Mesothelial cell of epicardium (in vitro differentiated cells): ENCODE data around the gene CAMTA1. TPM values are rescaled to one million over a fixed set of nuclear protein-coding genes. Genes with fewer than 3 reads are reported as not detected.

Experiments
- DNase-seq, 2 experiments: peaks; one replicate each; pipeline ENCODE4 v3.0.0; 2021; ENCODE audit warnings: low spot score in 2 of 2; ENCODE audit not compliant: unreplicated experiment in 2 of 2
- H3K27ac Mint-ChIP-seq: 2 replicates; pipeline ENCODE4 v1.8.0; 2021; ENCODE audit warnings: mixed read lengths
- H3K27me3 Mint-ChIP-seq: 2 replicates; pipeline ENCODE4 v1.8.0; 2021; ENCODE audit warnings: low read depth, mixed read lengths
- H3K36me3 Mint-ChIP-seq: 2 replicates; pipeline ENCODE4 v1.8.0; 2021; ENCODE audit warnings: mixed read lengths
- H3K4me1 Mint-ChIP-seq: 2 replicates; pipeline ENCODE4 v1.8.0; 2021; ENCODE audit warnings: mixed read lengths
- H3K4me3 Mint-ChIP-seq: 2 replicates; pipeline ENCODE4 v1.8.0; 2021; ENCODE audit warnings: mild to moderate bottlenecking, moderate library complexity, mixed read lengths
- H3K9me3 Mint-ChIP-seq: 2 replicates; pipeline ENCODE4 v1.8.0; 2021; ENCODE audit warnings: mixed read lengths
- total RNA-seq: library from RNA; stranded (reverse); gene quantifications from 3 replicates; pipeline ENCODE4 v1.2.1, GENCODE V29; 2021
- TF ChIP-seq, protein P1 (sequence below): fragments of 200-600 bp; sonication (generic); IDR thresholded peaks from one replicate; pipeline ENCODE4 v1.5.0; 2021; ENCODE audit warnings: antibody characterized with exemption; ENCODE audit not compliant: unreplicated experiment

CAMTA1 gene
- total RNA-seq, 1 donor from 2014 or later, result 70.4 TPM

DNA sequence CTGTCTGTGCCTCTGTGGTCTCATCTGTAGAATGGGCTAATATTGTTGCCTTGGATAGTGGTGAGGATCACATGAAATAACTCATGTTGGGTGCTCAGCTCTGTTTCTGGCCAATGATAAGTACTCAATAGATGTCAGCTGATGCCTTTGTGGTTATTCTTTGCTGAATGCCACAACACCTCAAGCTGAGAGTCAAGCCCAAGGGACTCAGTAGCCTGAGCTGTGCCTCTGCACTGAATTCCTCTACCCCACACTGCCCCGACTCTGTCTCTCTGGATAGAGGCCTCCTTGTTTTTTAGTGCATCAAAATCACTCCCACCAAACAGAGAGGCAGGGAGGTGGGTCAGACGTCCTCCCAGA, 789.8 kb downstream of the CAMTA1 start:
- DNase-seq, result no peak
- no peak overlapping the region for H3K4me3 Mint-ChIP-seq
- no peak overlapping the region for H3K27ac Mint-ChIP-seq
- TF ChIP-seq, protein P1, sequence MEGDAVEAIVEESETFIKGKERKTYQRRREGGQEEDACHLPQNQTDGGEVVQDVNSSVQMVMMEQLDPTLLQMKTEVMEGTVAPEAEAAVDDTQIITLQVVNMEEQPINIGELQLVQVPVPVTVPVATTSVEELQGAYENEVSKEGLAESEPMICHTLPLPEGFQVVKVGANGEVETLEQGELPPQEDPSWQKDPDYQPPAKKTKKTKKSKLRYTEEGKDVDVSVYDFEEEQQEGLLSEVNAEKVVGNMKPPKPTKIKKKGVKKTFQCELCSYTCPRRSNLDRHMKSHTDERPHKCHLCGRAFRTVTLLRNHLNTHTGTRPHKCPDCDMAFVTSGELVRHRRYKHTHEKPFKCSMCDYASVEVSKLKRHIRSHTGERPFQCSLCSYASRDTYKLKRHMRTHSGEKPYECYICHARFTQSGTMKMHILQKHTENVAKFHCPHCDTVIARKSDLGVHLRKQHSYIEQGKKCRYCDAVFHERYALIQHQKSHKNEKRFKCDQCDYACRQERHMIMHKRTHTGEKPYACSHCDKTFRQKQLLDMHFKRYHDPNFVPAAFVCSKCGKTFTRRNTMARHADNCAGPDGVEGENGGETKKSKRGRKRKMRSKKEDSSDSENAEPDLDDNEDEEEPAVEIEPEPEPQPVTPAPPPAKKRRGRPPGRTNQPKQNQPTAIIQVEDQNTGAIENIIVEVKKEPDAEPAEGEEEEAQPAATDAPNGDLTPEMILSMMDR, result no peak
- H3K9me3 Mint-ChIP-seq, result peaks cover 3% of the 10 kb centered on the region
- no peaks in the 10 kb centered on the region for H3K36me3 Mint-ChIP-seq
- H3K27me3 Mint-ChIP-seq, result peaks cover 9% of the 10 kb centered on the region
- H3K4me1 Mint-ChIP-seq, result peaks cover 2% of the 10 kb centered on the region

DNA sequence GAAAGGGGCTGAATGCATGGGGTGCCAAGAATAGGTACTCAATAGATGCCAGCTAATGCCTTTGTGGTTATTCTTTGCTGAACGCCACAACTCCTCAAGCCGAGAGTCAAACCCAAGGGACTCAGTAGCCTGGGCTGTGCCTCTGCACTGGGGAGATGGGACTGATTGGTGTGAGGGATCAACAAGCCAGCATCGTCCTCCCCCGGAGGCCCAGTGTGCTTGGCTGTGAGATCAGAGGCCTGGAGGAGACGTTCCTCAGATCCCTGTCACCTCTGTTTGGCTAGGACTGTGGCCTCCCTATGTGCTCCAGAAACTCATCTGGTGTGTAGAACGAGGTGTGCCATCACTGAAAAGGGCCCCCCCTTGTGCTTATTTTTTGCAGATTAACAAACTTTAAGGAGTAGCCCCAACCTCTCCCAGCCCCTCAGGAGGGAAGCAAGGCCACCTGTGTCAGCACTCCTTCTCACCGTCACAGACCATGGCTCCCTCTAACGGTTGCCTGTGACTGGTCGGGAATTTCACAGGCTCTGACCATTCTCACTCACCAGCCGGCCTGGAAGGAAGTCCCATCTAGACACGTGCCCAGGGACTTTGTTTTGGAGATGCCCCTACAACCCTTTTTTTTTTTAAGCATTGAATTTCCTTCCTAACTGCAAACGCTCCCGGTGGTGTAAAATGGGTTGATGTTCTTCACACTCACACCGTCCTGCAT, 791.8 kb downstream of the CAMTA1 start:
- Mint-ChIP-seq H3K4me1 (peaks cover 2% of the 10 kb centered on the region), H3K36me3 (no peaks in the 10 kb centered on the region), H3K27me3 (peaks cover 7% of the 10 kb centered on the region), H3K9me3 (peaks cover 3% of the 10 kb centered on the region), H3K27ac (no peak overlapping the region), H3K4me3 (no peak overlapping the region)
- TF ChIP-seq, protein P1, result no peak
- DNase-seq, result peak in 1 of 2 experiments; percentile 8

DNA sequence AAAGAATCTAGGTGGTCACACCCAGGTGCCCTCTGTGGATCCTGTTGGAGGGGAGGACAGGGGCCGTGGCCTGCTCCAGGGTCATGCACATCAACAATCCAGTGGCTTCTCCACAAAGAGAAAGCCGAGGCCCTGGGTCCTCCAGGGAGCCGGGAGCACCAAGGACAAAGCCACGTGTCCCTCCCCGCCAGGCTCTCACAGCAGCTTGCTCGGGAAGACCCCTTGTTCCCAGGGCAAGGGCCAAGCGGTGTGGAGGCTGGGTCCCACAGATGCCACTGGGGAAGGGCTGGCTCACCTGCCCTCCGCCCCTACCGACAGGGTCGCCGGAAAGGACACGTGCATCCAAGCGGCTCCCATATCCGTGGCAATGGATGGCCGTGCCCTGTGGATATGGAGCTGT, 793.0 kb downstream of the CAMTA1 start:
- Mint-ChIP-seq H3K36me3 (no peaks in the 10 kb centered on the region), H3K9me3 (peaks cover 3% of the 10 kb centered on the region), H3K27me3 (peaks cover 7% of the 10 kb centered on the region), H3K4me1 (no peaks in the 10 kb centered on the region), H3K4me3 (no peak overlapping the region), H3K27ac (no peak overlapping the region)
- TF ChIP-seq, protein P1, result no peak
- peak in 1 of 2 experiments; percentile 8 for DNase-seq

DNA sequence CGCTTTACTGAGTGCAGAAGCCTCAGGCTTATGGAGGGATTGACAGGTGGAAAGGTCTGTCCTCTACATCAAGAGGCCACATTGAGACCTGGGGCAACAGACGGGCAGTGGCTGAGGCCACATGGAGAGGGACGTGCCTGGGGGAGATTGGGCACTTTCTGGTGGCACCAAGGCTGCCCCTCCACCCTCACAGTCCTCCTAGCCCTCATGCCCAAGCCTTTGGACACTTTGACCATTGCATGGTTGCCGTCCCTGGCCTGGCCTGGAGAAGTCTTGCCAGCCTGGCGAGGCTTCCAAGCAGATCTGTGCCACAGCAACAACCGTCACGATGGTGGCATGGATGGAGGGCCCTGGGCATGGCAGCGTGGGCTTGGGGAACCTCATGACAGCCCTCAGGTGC, 793.8 kb downstream of the CAMTA1 start:
- TF ChIP-seq, protein P1, result no peak
- Mint-ChIP-seq H3K27ac (no peak overlapping the region), H3K4me3 (no peak overlapping the region), H3K36me3 (no peaks in the 10 kb centered on the region), H3K9me3 (peaks cover 3% of the 10 kb centered on the region), H3K4me1 (no peaks in the 10 kb centered on the region), H3K27me3 (peaks cover 7% of the 10 kb centered on the region)
- DNase-seq, result peak in 1 of 2 experiments; percentile 10

DNA sequence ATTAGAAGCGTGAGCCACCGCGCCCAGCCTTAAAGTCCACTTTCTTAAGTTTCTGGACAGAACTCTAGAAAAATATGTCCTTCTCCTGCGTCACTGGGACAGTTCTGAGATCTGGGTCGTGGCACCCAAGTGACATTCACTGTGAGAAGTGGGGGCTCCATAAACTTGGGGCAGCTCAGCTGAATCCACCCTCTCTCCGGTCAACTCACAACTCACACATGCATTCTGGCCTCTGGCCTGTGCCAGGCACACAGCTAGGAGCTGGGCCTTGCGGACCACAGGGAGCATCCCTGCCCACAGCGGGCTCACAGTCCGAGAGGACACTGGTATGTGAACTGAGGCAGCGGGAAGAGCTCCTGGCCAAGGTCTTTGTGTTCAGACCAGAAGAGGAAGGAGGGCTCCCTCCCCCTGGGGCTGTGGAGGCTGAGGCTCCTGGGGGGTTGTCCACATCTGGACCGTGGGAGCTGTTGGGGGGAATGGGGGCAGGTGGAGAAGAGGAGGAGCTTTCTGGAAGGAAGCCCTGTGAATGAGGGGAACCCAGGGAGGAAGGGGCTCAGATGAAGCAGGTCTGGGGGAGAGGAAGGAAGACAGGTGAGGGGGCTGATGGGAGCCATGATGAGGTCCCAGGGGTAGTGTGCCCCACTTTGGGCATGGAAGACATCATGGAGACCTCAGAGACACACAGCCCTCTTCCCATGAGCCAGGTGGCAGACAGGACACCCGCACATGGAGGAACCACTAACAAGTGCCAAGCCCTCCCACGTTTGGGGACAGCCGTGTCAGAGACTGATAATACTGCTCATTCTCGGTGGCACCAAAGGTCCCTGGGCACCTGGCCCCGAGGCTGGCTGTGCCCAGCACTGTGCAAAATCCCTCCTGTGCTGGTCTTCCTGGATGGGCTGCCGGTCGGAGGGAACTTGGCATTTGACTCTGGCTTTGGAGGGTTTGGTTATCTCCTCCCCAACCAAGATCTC, 794.9 kb downstream of the CAMTA1 start:
- no peak overlapping the region for H3K27ac Mint-ChIP-seq

More for the DNA sequence above, 794.9 kb downstream of the CAMTA1 start:
- no peaks in the 10 kb centered on the region for H3K4me1 Mint-ChIP-seq
- H3K4me3 Mint-ChIP-seq, result no peak overlapping the region
- no peaks in the 10 kb centered on the region for H3K36me3 Mint-ChIP-seq
- peak in 1 of 2 experiments; percentile 8 for DNase-seq
- peaks cover 3% of the 10 kb centered on the region for H3K9me3 Mint-ChIP-seq
- peaks cover 7% of the 10 kb centered on the region for H3K27me3 Mint-ChIP-seq
- TF ChIP-seq, protein P1, result no peak
